Gastrocnemius medialis (tissue), 4 donors: ENCODE measurements around the gene CIB4. TPM values are rescaled to one million over a fixed set of nuclear protein-coding genes. Genes with fewer than 3 reads are reported as not detected.

Experiments
- ATAC-seq, 2 donors: fragments of 150-250 bp; one replicate each; pipeline ENCODE4 v1.9.1; 2016
- DNase-seq, 2 donors: peaks; one replicate each; pipeline ENCODE4 v3.0.0-alpha.2; 2019
- H3K27ac ChIP-seq, 4 donors: fragments of 200-600 bp; sonication (generic); 1 replicate in 1 of 4; 2 replicates in 3 of 4; pipeline ENCODE4 v1.5.1; 2016 to 2018; ENCODE audit warnings: mild to moderate bottlenecking in 2 of 4, moderate library complexity in 1 of 4
- H3K27me3 ChIP-seq, 3 donors: fragments of 200-600 bp; sonication (generic) in 2 of 3; 1 replicate in 1 of 3; 2 replicates in 2 of 3; pipeline versions ENCODE4 v1.5.1 to v1.6.0; 2016 to 2019; ENCODE audit warnings: mild to moderate bottlenecking in 1 of 3, moderate library complexity in 1 of 3
- H3K36me3 ChIP-seq, 2 donors: fragments of 200-600 bp; sonication (generic) in 1 of 2; one replicate each; pipeline ENCODE4 v1.5.1; 2017 to 2018
- H3K4me1 ChIP-seq, 2 donors: fragments of 200-600 bp; sonication (generic) in 1 of 2; one replicate each; pipeline ENCODE4 v1.5.1; 2016 to 2017; ENCODE audit warnings: mild to moderate bottlenecking in 2 of 2
- H3K4me3 ChIP-seq, 4 donors: fragments of 200-600 bp; sonication (generic) in 3 of 4; 1 replicate in 1 of 4; 2 replicates in 3 of 4; pipeline ENCODE4 v1.5.1; 2016 to 2019; ENCODE audit warnings: mild to moderate bottlenecking in 2 of 4
- H3K9me3 ChIP-seq, 3 donors: fragments of 200-600 bp; sonication (generic) in 2 of 3; 1 replicate in 1 of 3; 2 replicates in 2 of 3; pipeline ENCODE4 v1.5.1; 2016 to 2019
- POLR2A ChIP-seq, 2 donors: fragments of 450-650 bp; IDR thresholded peaks; one replicate each; pipeline ENCODE4 v1.6.1; 2017; ENCODE audit warnings: antibody characterized with exemption in 2 of 2, mild to moderate bottlenecking in 2 of 2, moderate library complexity in 2 of 2
- in situ Hi-C, 4 donors: fragments of 200-750 bp; cut with MboI; loops; one replicate each; pipeline versions ENCODE4 v1.15.0 to v1.8.0; 2017; ENCODE audit warnings: low sequenced_read_pairs in 4 of 4
- intact Hi-C: fragments of 100-400 bp; cut with DNase I; formaldehyde crosslinking; loops from one replicate; pipeline ENCODE4 v1.15.1; 2023; ENCODE audit warnings: low total_unique reads
- total RNA-seq, 4 donors: library from RNA; depleted of rRNA; stranded (reverse); fragments of >200 nt; gene quantifications; one replicate each; pipeline versions ENCODE4 v1.1.0 to v1.2.3, GENCODE V29; 2016
- TF ChIP-seq, protein P1 (sequence below), 5 experiments: fragments of 450-650 bp in 3 of 5; fragments of 200-600 bp in 2 of 5; sonication (generic) in 2 of 5; IDR thresholded peaks in 4 of 5; conservative IDR thresholded peaks in 1 of 5; 1 replicate in 4 of 5; 2 replicates in 1 of 5; pipeline ENCODE4 v1.5.1; 2016 to 2019; ENCODE audit warnings: antibody characterized with exemption in 5 of 5, mild to moderate bottlenecking in 3 of 5, moderate library complexity in 3 of 5

The CIB4 gene
- total RNA-seq, 4 donors from 2014 or later, result not detected

DNA sequence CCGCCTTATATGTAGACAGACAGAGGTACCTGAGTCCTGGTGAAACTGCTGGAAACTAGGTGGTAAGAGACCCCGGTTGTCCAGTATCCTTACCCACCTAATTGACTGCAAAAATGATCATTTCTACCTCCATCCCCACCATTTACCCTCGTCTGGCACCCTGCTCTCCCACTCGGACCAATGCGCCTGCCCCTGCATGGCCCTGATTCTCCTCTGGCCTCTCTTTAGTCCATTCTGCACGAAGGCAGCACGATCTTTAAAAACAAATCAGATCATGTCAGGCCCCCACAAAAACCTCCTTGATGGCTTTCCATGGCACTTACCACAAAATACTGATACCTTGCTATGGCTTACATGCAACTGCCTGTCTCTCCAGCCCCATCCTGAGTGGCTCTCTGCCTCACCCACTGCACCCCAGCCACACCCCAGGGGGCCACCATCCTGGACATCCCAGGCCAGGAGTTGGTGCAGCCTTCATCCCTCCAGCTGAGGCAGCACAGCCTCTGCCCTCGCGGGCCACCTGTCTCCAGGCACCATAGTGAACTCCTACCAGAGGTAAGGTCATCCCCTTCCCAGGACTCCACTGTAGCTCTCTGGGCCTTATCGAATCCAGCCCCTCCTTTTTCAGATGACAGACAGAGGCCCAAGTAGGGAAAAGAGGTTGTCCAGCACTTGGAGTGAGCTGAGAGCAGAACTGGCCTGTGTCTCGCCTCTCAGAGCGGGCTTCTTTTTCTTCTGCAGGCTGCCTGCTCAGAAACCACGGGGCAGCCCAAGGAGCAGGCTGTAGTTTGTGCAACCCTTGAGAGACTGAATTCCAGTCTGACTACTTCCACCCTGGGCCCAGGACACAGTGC, 12.3 kb upstream of the CIB4 start:
- Histone ChIP-seq H3K36me3 (no peaks in the 10 kb centered on the region), H3K9me3 (no peaks in the 10 kb centered on the region), H3K4me3 (no peak overlapping the region), H3K4me1 (no peaks in the 10 kb centered on the region), H3K27me3 (peaks cover 0 to 3% (median 0%) of the 10 kb centered on the region in 3 donors), H3K27ac (no peak overlapping the region)
- intact Hi-C loops (no loop called here), in situ Hi-C loops (no loop called here)
- no peak for DNase-seq
- TF ChIP-seq, protein P1, sequence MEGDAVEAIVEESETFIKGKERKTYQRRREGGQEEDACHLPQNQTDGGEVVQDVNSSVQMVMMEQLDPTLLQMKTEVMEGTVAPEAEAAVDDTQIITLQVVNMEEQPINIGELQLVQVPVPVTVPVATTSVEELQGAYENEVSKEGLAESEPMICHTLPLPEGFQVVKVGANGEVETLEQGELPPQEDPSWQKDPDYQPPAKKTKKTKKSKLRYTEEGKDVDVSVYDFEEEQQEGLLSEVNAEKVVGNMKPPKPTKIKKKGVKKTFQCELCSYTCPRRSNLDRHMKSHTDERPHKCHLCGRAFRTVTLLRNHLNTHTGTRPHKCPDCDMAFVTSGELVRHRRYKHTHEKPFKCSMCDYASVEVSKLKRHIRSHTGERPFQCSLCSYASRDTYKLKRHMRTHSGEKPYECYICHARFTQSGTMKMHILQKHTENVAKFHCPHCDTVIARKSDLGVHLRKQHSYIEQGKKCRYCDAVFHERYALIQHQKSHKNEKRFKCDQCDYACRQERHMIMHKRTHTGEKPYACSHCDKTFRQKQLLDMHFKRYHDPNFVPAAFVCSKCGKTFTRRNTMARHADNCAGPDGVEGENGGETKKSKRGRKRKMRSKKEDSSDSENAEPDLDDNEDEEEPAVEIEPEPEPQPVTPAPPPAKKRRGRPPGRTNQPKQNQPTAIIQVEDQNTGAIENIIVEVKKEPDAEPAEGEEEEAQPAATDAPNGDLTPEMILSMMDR (IDR thresholded peaks at IDR 0.05 in 4 of 5, conservative IDR thresholded peaks at IDR 0.05 in 1 of 5), result no peak
- TF ChIP-seq POLR2A (IDR thresholded peaks at IDR 0.05), result no peak
- ATAC-seq, result no peak

DNA sequence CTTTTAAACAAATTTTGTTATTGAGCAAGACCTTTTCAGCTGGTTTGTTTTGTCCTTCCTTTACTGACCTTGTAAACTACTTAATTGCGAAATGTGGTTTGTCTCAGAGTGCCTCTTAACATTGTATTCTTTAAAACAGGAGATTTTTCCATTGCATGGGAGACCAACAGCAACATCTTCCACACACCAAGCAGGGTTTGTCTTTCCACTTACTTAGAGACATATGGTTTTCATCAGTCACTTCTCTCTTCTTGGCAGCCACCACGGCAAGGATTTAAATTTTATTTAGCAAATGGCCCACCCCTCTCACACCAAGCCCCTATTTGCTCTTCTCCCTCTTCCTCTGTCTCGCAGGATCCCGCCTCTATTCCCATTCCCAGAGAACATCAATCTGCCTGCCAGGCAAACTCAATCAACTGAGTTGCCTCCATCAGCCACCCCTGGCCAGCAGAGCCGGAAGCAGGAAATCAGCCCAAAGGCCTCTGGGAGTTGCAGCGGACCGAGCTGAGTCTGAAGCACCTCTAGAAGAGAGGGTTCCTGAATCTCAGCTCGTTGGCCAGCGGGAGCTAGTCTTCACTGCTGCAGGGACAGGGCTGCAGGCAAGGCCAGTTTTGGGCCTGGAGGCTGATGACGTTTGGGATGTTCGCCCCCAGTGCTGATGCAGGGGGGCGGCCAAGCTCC, 11.3 kb upstream of the CIB4 start:
- in situ Hi-C loops, result no loop called here
- Histone ChIP-seq H3K27ac (peak overlapping the region in 2 of 4 donors; percentile 9 to 36), H3K9me3 (no peaks in the 10 kb centered on the region), H3K27me3 (peaks cover 0 to 7% (median 0%) of the 10 kb centered on the region in 3 donors), H3K4me3 (no peak overlapping the region), H3K36me3 (no peaks in the 10 kb centered on the region), H3K4me1 (no peaks in the 10 kb centered on the region)
- DNase-seq (no peak), ATAC-seq (peak; percentile 19 to 30)
- intact Hi-C loops, result no loop called here
- TF ChIP-seq, protein P1 (IDR thresholded peaks at IDR 0.05 in 4 of 5, conservative IDR thresholded peaks at IDR 0.05 in 1 of 5), result no peak
- no peak for TF ChIP-seq POLR2A (IDR thresholded peaks at IDR 0.05)

DNA sequence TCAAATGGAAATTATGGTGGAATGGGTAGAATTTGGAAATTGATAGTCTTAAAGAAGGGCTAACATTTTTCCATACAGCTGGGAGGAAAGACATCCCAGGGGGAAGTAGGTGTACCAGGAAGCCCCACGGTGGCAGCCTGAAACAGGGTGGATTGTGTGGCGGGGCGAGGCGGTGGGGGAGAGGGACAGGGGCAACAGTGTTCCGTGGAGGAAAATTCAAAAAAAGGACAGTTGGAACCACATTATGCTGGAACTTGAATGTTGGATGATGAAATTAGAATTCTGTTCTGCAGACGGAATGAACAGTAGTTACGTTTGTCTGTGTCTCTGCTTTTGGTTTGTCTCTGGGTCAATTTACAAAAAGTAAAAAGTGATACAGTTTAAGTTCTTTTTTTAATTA, 10.6 kb upstream of the CIB4 start:
- no peak overlapping the region for H3K4me3 ChIP-seq
- TF ChIP-seq POLR2A (IDR thresholded peaks at IDR 0.05), result no peak
- TF ChIP-seq, protein P1 (IDR thresholded peaks at IDR 0.05 in 4 of 5, conservative IDR thresholded peaks at IDR 0.05 in 1 of 5), result no peak
- no peaks in the 10 kb centered on the region for H3K4me1 ChIP-seq
- H3K27ac ChIP-seq, result no peak overlapping the region
- in situ Hi-C loops (no loop called here), intact Hi-C loops (no loop called here)
- H3K27me3 ChIP-seq, result peaks cover 0 to 7% (median 0%) of the 10 kb centered on the region in 3 donors
- no peaks in the 10 kb centered on the region for H3K9me3 ChIP-seq
- DNase-seq (no peak), ATAC-seq (no peak)
- no peaks in the 10 kb centered on the region for H3K36me3 ChIP-seq

DNA sequence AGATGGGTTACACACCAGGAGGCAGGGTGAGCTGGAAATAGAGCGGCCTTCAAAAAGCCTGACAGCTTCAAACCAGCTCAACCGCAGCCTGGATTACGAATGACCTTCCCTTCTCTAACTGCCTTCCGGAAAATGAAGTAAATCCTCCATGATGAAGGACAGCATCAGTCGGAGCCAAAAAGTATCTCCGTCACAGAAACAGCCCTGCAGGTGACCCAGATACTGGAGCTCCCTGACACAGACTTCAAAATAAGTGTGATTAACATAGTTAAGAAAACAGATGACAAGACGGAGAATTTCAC, 10.3 kb upstream of the CIB4 start:
- Histone ChIP-seq H3K36me3 (no peaks in the 10 kb centered on the region), H3K27ac (no peak overlapping the region), H3K9me3 (no peaks in the 10 kb centered on the region), H3K27me3 (peaks cover 0 to 7% (median 3%) of the 10 kb centered on the region in 3 donors), H3K4me1 (no peaks in the 10 kb centered on the region), H3K4me3 (no peak overlapping the region)
- no peak for ATAC-seq
- no peak for DNase-seq
- no peak for TF ChIP-seq POLR2A (IDR thresholded peaks at IDR 0.05)
- TF ChIP-seq, protein P1 (IDR thresholded peaks at IDR 0.05 in 4 of 5, conservative IDR thresholded peaks at IDR 0.05 in 1 of 5), result no peak
- intact Hi-C loops (no loop called here), in situ Hi-C loops (no loop called here)
